ENCODE results near the gene IL6ST.

Gene IL6ST

DNA sequence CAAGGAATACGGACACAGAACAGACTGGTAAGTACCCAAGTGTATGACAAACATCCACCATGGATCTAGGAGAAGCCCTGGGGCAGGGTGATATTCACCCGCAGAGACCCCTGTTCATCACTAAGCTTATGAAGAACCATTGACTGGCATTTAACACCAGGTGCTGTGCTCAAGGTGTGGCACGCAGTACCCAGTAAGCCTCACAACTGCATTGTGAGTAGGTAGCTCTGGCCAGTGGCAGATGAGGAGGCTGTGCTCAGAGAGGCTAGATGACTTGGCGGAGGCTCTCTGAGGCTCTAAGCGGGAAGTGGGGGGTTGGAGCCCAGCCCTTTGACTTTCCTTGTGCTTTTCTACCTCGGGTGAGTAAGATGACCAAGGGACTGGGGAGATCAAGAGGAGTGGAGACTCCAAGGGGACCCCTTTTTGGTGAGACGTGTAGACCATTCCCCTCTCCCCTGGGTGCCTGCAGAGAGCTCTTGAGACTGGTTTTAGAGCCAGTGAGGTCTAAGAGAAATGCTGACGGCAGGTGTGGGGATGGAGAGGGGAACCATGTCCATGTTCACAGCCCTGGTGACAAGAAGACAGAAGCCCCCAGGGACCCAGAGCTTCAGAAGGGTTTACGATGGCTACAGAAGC is 70.8 kb downstream of the IL6ST start:
- Histone ChIP-seq H3K27ac (ENCODE audit: low read depth, low read length) (no peak overlapping the region), H3K4me3 (ENCODE audit: low read length) (no peak overlapping the region), H3K36me3 (ENCODE audit: control insufficient read depth, low read length) (no peaks in the 10 kb centered on the region), H3K27me3 (ENCODE audit: control insufficient read depth, low read length) (peaks cover 3% of the 10 kb centered on the region), H3K4me2 (ENCODE audit: low read length) (peak overlapping the region; percentile 52; the same call in 1 of the 2 replicates), H3K9me2 (replicated peaks; ENCODE audit: control insufficient read depth, low read length) (no peaks in the 10 kb centered on the region), H3F3A (ENCODE audit: control insufficient read depth, insufficient read depth) (no peaks in the 10 kb centered on the region), H3K9me3 (ENCODE audit: control insufficient read depth, insufficient read depth, low read length) (no peaks in the 10 kb centered on the region), H3K79me2 (ENCODE audit: control insufficient read depth, low read length) (no peaks in the 10 kb centered on the region), H4K20me1 (ENCODE audit: control insufficient read depth, insufficient read depth, low read depth, low read length) (no peaks in the 10 kb centered on the region), H3K4me1 (ENCODE audit: control insufficient read depth, low read length) (peaks cover 18% of the 10 kb centered on the region)
- TF ChIP-seq, protein P1, sequence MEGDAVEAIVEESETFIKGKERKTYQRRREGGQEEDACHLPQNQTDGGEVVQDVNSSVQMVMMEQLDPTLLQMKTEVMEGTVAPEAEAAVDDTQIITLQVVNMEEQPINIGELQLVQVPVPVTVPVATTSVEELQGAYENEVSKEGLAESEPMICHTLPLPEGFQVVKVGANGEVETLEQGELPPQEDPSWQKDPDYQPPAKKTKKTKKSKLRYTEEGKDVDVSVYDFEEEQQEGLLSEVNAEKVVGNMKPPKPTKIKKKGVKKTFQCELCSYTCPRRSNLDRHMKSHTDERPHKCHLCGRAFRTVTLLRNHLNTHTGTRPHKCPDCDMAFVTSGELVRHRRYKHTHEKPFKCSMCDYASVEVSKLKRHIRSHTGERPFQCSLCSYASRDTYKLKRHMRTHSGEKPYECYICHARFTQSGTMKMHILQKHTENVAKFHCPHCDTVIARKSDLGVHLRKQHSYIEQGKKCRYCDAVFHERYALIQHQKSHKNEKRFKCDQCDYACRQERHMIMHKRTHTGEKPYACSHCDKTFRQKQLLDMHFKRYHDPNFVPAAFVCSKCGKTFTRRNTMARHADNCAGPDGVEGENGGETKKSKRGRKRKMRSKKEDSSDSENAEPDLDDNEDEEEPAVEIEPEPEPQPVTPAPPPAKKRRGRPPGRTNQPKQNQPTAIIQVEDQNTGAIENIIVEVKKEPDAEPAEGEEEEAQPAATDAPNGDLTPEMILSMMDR (IDR thresholded peaks at IDR 0.05; ENCODE audit: low read depth, low read length, poor library complexity, severe bottlenecking): no peak
- TF ChIP-seq EZH2phosphoT487 (IDR thresholded peaks at IDR 0.05; ENCODE audit: borderline replicate concordance, low read length): no peak

DNA sequence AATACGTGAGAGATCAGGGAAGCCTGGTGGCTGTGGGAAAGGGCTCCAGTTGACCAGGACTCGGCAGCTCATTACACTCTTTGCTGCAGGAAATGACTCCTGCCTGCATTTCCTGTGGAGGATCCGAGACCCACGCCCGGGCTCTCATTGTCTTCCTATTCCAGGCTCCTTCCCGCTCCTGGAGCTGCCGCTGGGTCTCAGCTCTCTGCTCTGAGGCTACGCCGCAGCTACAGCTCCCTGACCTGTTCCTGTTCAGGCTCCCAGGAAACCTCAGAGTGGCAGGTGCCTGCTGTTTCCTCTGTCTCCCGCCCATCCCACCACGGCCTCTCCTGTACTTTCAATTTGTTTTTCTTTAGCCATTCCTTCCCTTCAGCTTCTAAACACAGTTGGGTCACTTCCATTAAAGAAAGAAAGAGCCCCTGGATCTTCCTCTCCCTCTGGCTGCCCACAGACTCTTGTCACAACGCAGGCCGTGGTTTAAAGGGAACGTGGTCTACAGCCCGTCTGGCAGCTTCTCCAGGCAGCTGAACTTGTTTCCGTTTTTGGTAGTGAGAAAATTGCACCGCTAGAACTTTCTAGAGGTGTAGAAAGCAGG is 71.5 kb downstream of the IL6ST start:
- Histone ChIP-seq H3K9me3 (ENCODE audit: control insufficient read depth, insufficient read depth, low read length) (no peaks in the 10 kb centered on the region), H3K79me2 (ENCODE audit: control insufficient read depth, low read length) (no peaks in the 10 kb centered on the region), H3K27ac (ENCODE audit: low read depth, low read length) (no peak overlapping the region), H3K4me1 (ENCODE audit: control insufficient read depth, low read length) (peaks cover 18% of the 10 kb centered on the region), H3F3A (ENCODE audit: control insufficient read depth, insufficient read depth) (no peaks in the 10 kb centered on the region), H3K4me2 (ENCODE audit: low read length) (peak overlapping the region; percentile 52), H3K4me3 (ENCODE audit: low read length) (peak overlapping the region; percentile 40), H4K20me1 (ENCODE audit: control insufficient read depth, insufficient read depth, low read depth, low read length) (no peaks in the 10 kb centered on the region), H3K27me3 (ENCODE audit: control insufficient read depth, low read length) (peaks cover 3% of the 10 kb centered on the region), H3K36me3 (ENCODE audit: control insufficient read depth, low read length) (no peaks in the 10 kb centered on the region), H3K9me2 (replicated peaks; ENCODE audit: control insufficient read depth, low read length) (no peaks in the 10 kb centered on the region)
- TF ChIP-seq, protein P1 (IDR thresholded peaks at IDR 0.05; ENCODE audit: low read depth, low read length, poor library complexity, severe bottlenecking): no peak
- no peak for TF ChIP-seq EZH2phosphoT487 (IDR thresholded peaks at IDR 0.05; ENCODE audit: borderline replicate concordance, low read length)

DNA sequence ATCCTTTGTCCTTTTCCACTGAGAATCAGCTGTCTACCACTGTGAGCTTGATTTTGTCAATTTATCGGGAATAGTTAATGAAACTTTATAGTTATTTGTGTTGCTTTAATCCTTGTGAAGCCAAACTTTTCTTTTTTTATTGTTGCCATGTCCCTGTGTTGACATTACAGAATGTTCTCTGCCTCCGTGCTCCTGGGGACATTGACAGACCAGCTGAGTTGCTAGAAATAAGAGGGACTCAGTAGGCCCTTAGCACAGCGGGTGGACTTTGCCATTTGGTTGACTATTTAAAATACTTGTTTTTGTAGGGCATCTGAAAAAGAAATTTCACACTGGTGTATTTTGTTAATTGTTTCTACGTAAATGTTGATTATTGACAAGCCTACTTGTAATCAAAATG is 73.1 kb downstream of the IL6ST start:
- Histone ChIP-seq H4K20me1 (ENCODE audit: control insufficient read depth, insufficient read depth, low read depth, low read length) (no peaks in the 10 kb centered on the region), H3K4me2 (ENCODE audit: low read length) (no peak overlapping the region), H3K4me3 (ENCODE audit: low read length) (no peak overlapping the region), H3F3A (ENCODE audit: control insufficient read depth, insufficient read depth) (no peaks in the 10 kb centered on the region), H3K79me2 (ENCODE audit: control insufficient read depth, low read length) (no peaks in the 10 kb centered on the region), H3K27ac (ENCODE audit: low read depth, low read length) (no peak overlapping the region), H3K36me3 (ENCODE audit: control insufficient read depth, low read length) (no peaks in the 10 kb centered on the region), H3K27me3 (ENCODE audit: control insufficient read depth, low read length) (peaks cover 3% of the 10 kb centered on the region), H3K9me3 (ENCODE audit: control insufficient read depth, insufficient read depth, low read length) (no peaks in the 10 kb centered on the region), H3K9me2 (replicated peaks; ENCODE audit: control insufficient read depth, low read length) (no peaks in the 10 kb centered on the region), H3K4me1 (ENCODE audit: control insufficient read depth, low read length) (peaks cover 18% of the 10 kb centered on the region)
- TF ChIP-seq, protein P1 (IDR thresholded peaks at IDR 0.05; ENCODE audit: low read depth, low read length, poor library complexity, severe bottlenecking): no peak

Measured in DOHH2 (cell line).